SJCRH30 (cell line): ENCODE results near the gene CCDC197. TPM values are rescaled to one million over a fixed set of nuclear protein-coding genes. Genes with fewer than 3 reads are reported as not detected.

Source experiments
- DNase-seq, 2 experiments: peaks; one replicate each; pipeline ENCODE4 v3.0.0-alpha.2; 2015 to 2020
- H3K27ac ChIP-seq: fragments of 250-450 bp; sonication (Bioruptor Pico); 2 replicates; pipeline ENCODE4 v1.5.1; 2020; ENCODE audit warnings: mild to moderate bottlenecking, moderate library complexity
- H3K27me3 ChIP-seq: fragments of 250-450 bp; sonication (Bioruptor Pico); 2 replicates; pipeline ENCODE4 v1.5.1; 2020; ENCODE audit warnings: mild to moderate bottlenecking, moderate library complexity
- H3K36me3 ChIP-seq: fragments of 250-450 bp; sonication (Bioruptor Pico); 2 replicates; pipeline ENCODE4 v1.5.1; 2020; ENCODE audit warnings: mild to moderate bottlenecking, moderate library complexity
- H3K4me1 ChIP-seq: fragments of 250-450 bp; sonication (Bioruptor Pico); 2 replicates; pipeline ENCODE4 v1.5.1; 2020; ENCODE audit warnings: mild to moderate bottlenecking, moderate library complexity
- H3K4me3 ChIP-seq: fragments of 250-450 bp; sonication (Bioruptor Pico); 2 replicates; pipeline ENCODE4 v1.5.1; 2020; ENCODE audit warnings: mild to moderate bottlenecking, moderate library complexity
- H3K9me3 ChIP-seq: fragments of 250-450 bp; sonication (Bioruptor Pico); replicated peaks from 2 replicates; pipeline ENCODE4 v1.5.1; 2020; ENCODE audit warnings: mild to moderate bottlenecking, moderate library complexity
- total RNA-seq: library from RNA; depleted of rRNA; stranded (reverse); fragments of >200 nt; shearing (Covaris generic); gene quantifications from 2 replicates; pipeline ENCODE4 v1.2.3, GENCODE V29; 2014

The CCDC197 gene
- total RNA-seq, 1 experiment from 2014 or later = not detected

DNA sequence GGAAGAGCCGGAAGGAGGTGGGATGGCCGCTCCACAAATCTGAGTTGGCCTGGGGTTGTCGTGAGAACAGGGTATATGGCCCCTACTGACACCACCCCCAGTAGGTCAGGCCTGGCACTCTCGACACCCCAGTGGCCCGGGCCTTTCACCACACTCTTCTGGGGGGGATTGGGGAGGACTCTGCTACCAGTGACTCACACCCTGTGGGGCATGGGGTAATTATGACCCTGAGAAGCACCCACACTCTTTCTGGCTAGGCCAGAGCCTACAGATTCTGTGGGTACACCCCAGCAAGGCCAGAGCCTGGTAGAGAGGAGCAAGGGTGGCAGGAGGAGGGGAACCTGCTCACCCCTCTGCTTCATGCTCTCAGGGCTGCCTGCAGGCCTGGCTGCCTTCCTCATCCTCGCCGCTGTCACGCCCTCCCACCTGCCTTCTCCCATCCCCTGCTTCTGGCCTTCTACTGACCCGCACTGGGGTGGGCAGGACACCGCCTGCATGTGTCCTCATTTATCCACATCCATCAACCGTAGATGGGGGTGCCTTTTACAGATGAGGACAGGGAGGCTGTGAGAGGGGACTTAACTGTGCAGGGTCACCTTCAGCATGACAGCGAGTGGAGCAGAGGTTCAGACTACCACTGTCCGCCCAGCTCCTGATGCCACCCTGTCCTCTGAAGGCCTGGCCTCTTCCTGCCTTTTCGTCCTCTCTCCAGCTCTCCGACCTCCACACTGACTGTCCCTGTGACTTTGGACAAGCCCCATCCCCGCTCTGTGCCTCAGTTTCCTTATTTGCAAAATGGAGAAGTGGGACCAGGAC, 39.1 kb upstream of the CCDC197 start:
- peaks cover 61% of the 10 kb centered on the region for H3K4me1 ChIP-seq

GRCh38 chr14:93958567-93959238, 38.4 kb upstream of the CCDC197 start:
- no peaks in the 10 kb centered on the region for H3K36me3 ChIP-seq
- no peaks in the 10 kb centered on the region for H3K27me3 ChIP-seq
- H3K4me3 ChIP-seq = no peak overlapping the region
- H3K4me1 ChIP-seq = peaks cover 64% of the 10 kb centered on the region
- H3K9me3 ChIP-seq = no peaks in the 10 kb centered on the region
- DNase-seq = peak; percentile 42 to 73
- H3K27ac ChIP-seq = no peak overlapping the region

More for the DNA sequence above, 39.1 kb upstream of the CCDC197 start:
- no peak overlapping the region for H3K4me3 ChIP-seq
- no peaks in the 10 kb centered on the region for H3K27me3 ChIP-seq
- no peaks in the 10 kb centered on the region for H3K36me3 ChIP-seq
- H3K27ac ChIP-seq = no peak overlapping the region
- no peaks in the 10 kb centered on the region for H3K9me3 ChIP-seq
- no peak for DNase-seq

DNA sequence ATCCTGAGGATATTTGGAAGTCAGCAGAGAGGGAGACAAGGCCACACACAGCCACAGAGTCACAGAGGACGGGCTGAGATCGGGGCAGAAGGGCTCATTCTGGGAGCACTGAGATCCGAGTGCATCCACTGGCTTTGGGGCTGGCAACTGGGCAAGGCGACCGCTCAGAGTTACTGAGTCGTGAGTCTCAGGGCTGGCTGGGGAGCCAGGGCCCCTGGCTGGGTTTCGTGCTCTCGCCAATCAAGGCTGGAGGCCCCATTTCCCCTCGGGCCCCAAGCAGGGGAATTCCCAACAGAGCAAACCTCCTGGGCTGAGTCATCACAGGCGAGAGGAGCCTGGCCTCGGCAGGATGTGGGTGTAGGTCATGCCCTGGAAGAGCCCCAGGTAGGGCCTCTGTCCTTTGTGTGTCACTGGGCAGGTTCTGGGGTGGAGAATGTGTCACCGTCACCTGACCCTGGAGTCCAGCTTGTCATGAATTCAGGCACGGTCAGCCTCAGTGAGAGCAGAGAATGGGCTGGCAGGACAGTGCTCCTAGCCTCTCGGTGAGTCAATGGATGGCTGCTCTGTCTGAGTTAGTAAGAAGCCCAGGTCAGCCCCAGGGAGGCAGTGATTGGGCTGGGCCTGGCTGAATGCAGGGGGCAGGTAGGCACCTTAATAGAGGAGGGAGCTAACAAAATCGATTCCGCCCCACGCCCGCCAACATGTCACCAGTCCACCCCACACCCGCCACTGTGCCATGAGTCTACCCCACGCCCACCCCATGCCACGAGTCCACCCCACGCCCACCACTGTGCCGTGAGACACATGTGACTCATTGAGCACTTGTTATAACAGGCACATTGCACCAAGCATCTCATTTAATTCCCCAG, 37.6 kb upstream of the CCDC197 start:
- H3K27me3 ChIP-seq = no peaks in the 10 kb centered on the region
- H3K9me3 ChIP-seq = no peaks in the 10 kb centered on the region
- no peak overlapping the region for H3K4me3 ChIP-seq
- peak; percentile 78 to 86 for DNase-seq
- H3K27ac ChIP-seq = no peak overlapping the region
- peaks cover 58% of the 10 kb centered on the region for H3K4me1 ChIP-seq
- no peaks in the 10 kb centered on the region for H3K36me3 ChIP-seq

DNA sequence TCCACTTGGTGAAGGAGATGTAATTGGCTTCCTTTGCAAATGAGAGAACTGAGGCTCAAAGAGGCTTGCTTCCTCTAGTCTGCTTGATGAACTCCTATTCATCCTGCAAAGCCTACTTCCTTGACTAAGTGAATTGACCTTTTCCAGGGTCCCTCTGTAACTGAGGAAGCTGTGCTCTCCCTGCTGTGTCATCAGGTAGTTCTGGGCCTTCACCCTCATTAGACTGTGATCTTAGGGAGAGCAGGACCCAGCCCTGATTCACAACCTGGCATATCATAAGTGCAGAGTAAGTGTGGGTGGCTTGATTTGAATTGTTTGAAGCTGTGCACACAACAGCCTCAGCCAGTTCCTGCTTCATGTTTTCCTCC, 37.0 kb upstream of the CCDC197 start:
- peaks cover 57% of the 10 kb centered on the region for H3K4me1 ChIP-seq
- H3K9me3 ChIP-seq = no peaks in the 10 kb centered on the region
- DNase-seq = no peak
- no peak overlapping the region for H3K27ac ChIP-seq
- no peaks in the 10 kb centered on the region for H3K27me3 ChIP-seq
- H3K36me3 ChIP-seq = no peaks in the 10 kb centered on the region
- H3K4me3 ChIP-seq = no peak overlapping the region

- DNase-seq = no peak
- H3K9me3 ChIP-seq = no peaks in the 10 kb centered on the region
- H3K4me3 ChIP-seq = no peak overlapping the region
- no peaks in the 10 kb centered on the region for H3K27me3 ChIP-seq
- H3K27ac ChIP-seq = no peak overlapping the region
- peaks cover 54% of the 10 kb centered on the region for H3K4me1 ChIP-seq
- H3K36me3 ChIP-seq = no peaks in the 10 kb centered on the region
Observed at GRCh38 chr14:93960774-93961438, 36.2 kb upstream of the CCDC197 start.

DNA sequence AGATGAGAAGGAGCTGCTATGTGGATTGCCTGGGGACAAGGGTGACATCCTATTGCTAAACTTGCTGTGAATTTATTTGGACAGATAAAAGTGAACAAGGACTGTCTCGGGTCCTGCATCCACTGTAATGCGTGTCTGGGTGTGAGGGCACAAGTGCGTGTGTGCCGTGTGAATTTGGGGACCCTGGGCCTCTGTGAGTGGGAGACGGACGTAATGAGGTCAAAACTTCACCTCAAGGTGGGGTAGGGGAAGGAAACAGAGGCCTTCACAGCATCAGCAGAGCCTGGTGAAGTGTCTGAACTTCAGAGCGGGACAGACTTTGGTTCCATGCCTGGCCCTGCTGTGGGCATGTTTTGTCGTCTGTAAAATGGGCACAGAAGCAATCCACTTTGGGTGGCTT, 35.5 kb upstream of the CCDC197 start:
- Histone ChIP-seq H3K9me3 (no peaks in the 10 kb centered on the region), H3K27ac (no peak overlapping the region), H3K4me1 (peaks cover 47% of the 10 kb centered on the region), H3K4me3 (no peak overlapping the region), H3K36me3 (no peaks in the 10 kb centered on the region), H3K27me3 (no peaks in the 10 kb centered on the region)
- DNase-seq = no peak

DNA sequence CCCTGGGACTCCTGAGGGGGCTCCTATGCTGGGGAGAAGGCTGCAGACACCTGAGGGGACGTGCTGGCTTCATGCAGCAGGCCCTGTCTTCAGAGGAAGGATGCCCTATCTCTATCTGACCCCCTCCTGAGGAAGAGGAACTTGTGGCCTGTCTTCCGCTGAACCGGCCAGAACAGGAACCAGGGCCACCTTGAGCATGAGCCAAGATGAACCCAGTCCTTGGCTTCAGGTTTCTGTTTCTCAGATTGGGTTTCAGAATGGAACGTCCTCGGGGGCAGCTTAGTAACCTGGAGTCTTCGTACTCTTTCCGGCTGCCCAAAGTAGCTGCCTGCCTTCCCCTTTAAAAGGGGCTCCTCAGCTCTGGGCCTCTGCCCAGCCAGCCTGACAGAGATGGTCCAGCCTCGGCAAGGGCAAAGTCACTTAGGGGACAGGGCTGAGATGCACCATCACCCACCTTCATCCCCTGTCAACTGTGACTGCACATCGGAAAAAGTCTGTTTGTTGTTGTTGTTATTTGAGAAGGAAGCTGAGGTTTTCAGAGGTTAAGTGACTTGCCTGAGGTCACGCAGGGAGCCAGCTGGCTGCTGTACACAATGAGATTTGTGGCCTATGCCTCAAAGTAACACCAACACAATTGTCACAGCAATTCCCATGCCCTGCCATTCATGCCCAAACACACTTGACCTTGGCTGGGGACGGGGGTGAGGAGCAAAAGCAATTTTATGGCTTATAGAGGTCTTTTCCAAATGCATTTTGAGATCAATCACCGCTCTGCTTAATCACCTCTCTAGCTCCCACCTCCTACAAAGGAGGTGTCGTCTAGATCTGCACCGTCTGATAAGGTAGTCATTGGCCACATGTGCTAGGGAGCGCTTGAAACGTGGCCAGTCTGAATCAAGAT, 34.1 kb upstream of the CCDC197 start:
- H3K9me3 ChIP-seq = no peaks in the 10 kb centered on the region
- H3K36me3 ChIP-seq = no peaks in the 10 kb centered on the region
- H3K4me1 ChIP-seq = peaks cover 35% of the 10 kb centered on the region
- no peak overlapping the region for H3K4me3 ChIP-seq
- DNase-seq = peak; percentile 41 to 75
- no peak overlapping the region for H3K27ac ChIP-seq
- H3K27me3 ChIP-seq = no peaks in the 10 kb centered on the region

DNA sequence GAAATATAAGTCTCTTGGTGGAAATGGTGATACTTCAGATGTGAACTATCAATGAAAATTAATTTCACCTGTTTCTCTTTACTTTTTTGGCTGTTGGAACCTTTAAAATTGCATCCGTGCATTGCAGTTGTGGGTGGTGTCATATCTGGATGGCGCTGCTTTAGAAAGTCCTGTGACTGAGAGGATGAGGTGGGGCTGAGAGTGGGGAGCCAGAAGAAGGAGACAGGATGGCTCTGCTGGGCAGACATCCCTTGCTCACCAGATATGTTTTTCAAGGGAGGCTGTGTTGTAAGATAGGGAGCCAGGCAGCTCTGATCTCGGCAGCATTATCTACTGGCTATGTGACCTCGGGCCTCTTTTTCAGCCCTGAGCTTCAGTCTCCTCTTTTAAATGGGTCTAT, 33.4 kb upstream of the CCDC197 start:
- no peak overlapping the region for H3K4me3 ChIP-seq
- DNase-seq = no peak
- H3K27me3 ChIP-seq = no peaks in the 10 kb centered on the region
- no peak overlapping the region for H3K27ac ChIP-seq
- H3K9me3 ChIP-seq = no peaks in the 10 kb centered on the region
- H3K4me1 ChIP-seq = peaks cover 28% of the 10 kb centered on the region
- H3K36me3 ChIP-seq = no peaks in the 10 kb centered on the region

GRCh38 chr14:93964281-93964680, 32.8 kb upstream of the CCDC197 start:
- DNase-seq = no peak
- no peaks in the 10 kb centered on the region for H3K36me3 ChIP-seq
- peaks cover 22% of the 10 kb centered on the region for H3K4me1 ChIP-seq
- no peaks in the 10 kb centered on the region for H3K9me3 ChIP-seq
- H3K27me3 ChIP-seq = no peaks in the 10 kb centered on the region
- H3K27ac ChIP-seq = no peak overlapping the region
- no peak overlapping the region for H3K4me3 ChIP-seq

DNA sequence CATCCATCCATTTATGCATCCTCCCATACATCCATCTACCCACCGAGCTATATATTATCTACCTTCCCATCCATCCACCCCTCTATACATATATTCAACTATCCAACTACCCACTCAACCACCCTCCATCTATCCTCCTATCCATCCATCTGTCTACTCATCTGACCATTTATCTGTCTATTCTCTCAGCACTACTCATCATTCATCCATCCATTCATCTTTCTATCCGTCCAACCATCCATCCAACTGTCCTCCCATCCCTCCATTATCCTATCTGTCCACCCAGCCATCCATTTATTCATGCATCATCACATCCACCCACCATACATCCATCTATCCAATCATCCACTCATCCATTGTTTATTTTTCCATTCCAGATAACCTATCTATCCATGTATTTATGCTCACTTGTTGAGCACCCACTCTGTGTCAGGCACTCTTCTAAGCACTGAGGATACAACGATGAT, 32.2 kb upstream of the CCDC197 start:
- H3K9me3 ChIP-seq = no peaks in the 10 kb centered on the region
- no peaks in the 10 kb centered on the region for H3K36me3 ChIP-seq
- H3K27me3 ChIP-seq = no peaks in the 10 kb centered on the region
- peaks cover 19% of the 10 kb centered on the region for H3K4me1 ChIP-seq
- DNase-seq = no peak
- no peak overlapping the region for H3K4me3 ChIP-seq
- no peak overlapping the region for H3K27ac ChIP-seq

- DNase-seq = no peak
- Histone ChIP-seq H3K4me1 (peaks cover 18% of the 10 kb centered on the region), H3K36me3 (no peaks in the 10 kb centered on the region), H3K27me3 (no peaks in the 10 kb centered on the region), H3K4me3 (no peak overlapping the region), H3K27ac (no peak overlapping the region), H3K9me3 (no peaks in the 10 kb centered on the region)
Observed at GRCh38 chr14:93965287-93965821, 31.7 kb upstream of the CCDC197 start.

DNA sequence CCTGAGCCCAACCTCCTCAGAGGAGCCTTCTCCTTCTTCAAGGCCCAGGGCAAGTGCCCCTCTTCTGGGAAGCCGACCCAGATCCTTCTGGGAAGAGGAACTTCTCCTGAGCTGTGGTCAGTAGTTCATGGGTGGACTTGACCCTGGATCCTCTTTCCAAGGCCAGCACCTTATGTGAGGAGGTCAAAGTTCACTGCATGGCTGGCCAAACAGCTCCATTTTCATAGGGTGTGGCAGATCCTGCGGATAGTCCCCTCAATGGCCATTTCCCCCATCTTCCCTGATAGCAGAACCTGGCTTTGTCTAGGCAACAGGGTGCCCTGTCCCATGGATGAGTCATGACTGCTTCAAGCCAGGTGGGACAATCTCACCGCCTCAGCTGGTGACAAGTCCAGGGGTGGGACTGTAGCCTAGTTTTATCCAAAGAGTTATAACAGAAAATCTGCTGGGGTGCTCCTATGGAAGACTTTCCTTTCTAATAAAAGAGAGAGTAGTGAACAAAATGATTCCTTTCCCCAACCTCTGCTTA, 31.1 kb upstream of the CCDC197 start:
- H3K4me1 ChIP-seq = peaks cover 18% of the 10 kb centered on the region
- no peak overlapping the region for H3K4me3 ChIP-seq
- no peaks in the 10 kb centered on the region for H3K9me3 ChIP-seq
- no peaks in the 10 kb centered on the region for H3K36me3 ChIP-seq
- H3K27ac ChIP-seq = no peak overlapping the region
- no peak for DNase-seq
- no peaks in the 10 kb centered on the region for H3K27me3 ChIP-seq

- Histone ChIP-seq H3K36me3 (no peaks in the 10 kb centered on the region), H3K4me3 (no peak overlapping the region), H3K27ac (no peak overlapping the region), H3K9me3 (no peaks in the 10 kb centered on the region), H3K4me1 (peaks cover 15% of the 10 kb centered on the region), H3K27me3 (no peaks in the 10 kb centered on the region)
- DNase-seq = no peak
Observed at GRCh38 chr14:93967637-93968250, 29.4 kb upstream of the CCDC197 start.
